K562 (cell line): ENCODE data around the gene DEDD. TPM values are rescaled to one million over a fixed set of nuclear protein-coding genes. Genes with fewer than 3 reads are reported as not detected.

Experiments
- ARID3B ChIP-seq: fragments of 250-450 bp; sonication (Bioruptor Pico); IDR thresholded peaks from 2 replicates; pipeline ENCODE4 v1.4.0; 2020; ENCODE audit warnings: borderline replicate concordance
- ARNT ChIP-seq, 2 experiments: fragments of 450-650 bp; IDR thresholded peaks; 2 replicates each; pipeline ENCODE4 v1.6.1; 2016; ENCODE audit warnings: mild to moderate bottlenecking in 1 of 2
- ATF3 ChIP-seq, 2 experiments: fragments of 450-650 bp in 1 of 2; sonication (generic) in 1 of 2; formaldehyde crosslinking in 1 of 2; IDR thresholded peaks in 1 of 2; conservative IDR thresholded peaks in 1 of 2; 2 replicates each; pipeline versions ENCODE4 v1.6.1 to v1.8.1; 2016 to 2023; ENCODE audit warnings: mild to moderate bottlenecking in 2 of 2, moderate library complexity in 2 of 2, inconsistent platforms in 1 of 2, missing genetic modification reagents in 1 of 2
- CREB1 ChIP-seq, 2 experiments: sonication (generic) in 1 of 2; formaldehyde crosslinking in 1 of 2; IDR thresholded peaks; 2 replicates each; pipeline versions ENCODE4 v1.6.1 to v1.8.0; 2012 to 2022; ENCODE audit warnings: inconsistent platforms in 1 of 2, mild to moderate bottlenecking in 1 of 2, missing genetic modification reagents in 1 of 2, moderate library complexity in 1 of 2
- DMBX1 ChIP-seq: fragments of 250-450 bp; sonication (Bioruptor Pico); IDR thresholded peaks from 2 replicates; pipeline ENCODE4 v1.8.0; 2022; ENCODE audit warnings: inconsistent platforms, mild to moderate bottlenecking, moderate library complexity, borderline replicate concordance
- E2F4 ChIP-seq: sonication (generic); formaldehyde crosslinking; IDR thresholded peaks from 2 replicates; pipeline ENCODE4 v1.8.0; 2022; ENCODE audit warnings: mild to moderate bottlenecking, low read depth, missing genetic modification reagents
- ID3 ChIP-seq, 2 experiments: fragments of 250-450 bp in 1 of 2; fragments of 450-650 bp in 1 of 2; sonication (Bioruptor Pico) in 1 of 2; IDR thresholded peaks; 2 replicates each; pipeline versions ENCODE4 v1.6.1 to v1.8.0; 2016 to 2021; ENCODE audit warnings: mild to moderate bottlenecking in 2 of 2, moderate library complexity in 2 of 2, missing compliant biosample characterization in 1 of 2, missing genetic modification characterization in 1 of 2
- JUNB ChIP-seq: fragments of 450-650 bp; formaldehyde crosslinking; conservative IDR thresholded peaks from 2 replicates; pipeline ENCODE4 v1.4.0; 2020; ENCODE audit warnings: mild to moderate bottlenecking
- MYC ChIP-seq, 2 experiments: fragments of 250-450 bp in 1 of 2; sonication (Bioruptor Pico) in 1 of 2; IDR thresholded peaks; 2 replicates each; pipeline versions ENCODE4 v1.5.1 to v1.6.1; 2012 to 2021; ENCODE audit warnings: low read depth in 2 of 2, borderline replicate concordance in 1 of 2, improper control_type of control experiment in 1 of 2, low read length in 1 of 2, mild to moderate bottlenecking in 1 of 2, moderate library complexity in 1 of 2
- NCOA1 ChIP-seq: fragments of 450-650 bp; IDR thresholded peaks from 2 replicates; pipeline ENCODE4 v1.6.1; 2016; ENCODE audit warnings: low read depth
- TAF1 ChIP-seq: IDR thresholded peaks from 2 replicates; pipeline ENCODE4 v1.6.1; 2011; ENCODE audit warnings: mild to moderate bottlenecking, low read length, moderate library complexity; ENCODE audit not compliant: insufficient read depth, control insufficient read depth, severe bottlenecking; ENCODE audit errors: extremely low read depth
- THAP7 ChIP-seq: fragments of 250-450 bp; sonication (Bioruptor Pico); IDR thresholded peaks from 2 replicates; pipeline ENCODE4 v1.5.0; 2021
- ZBTB43 ChIP-seq: sonication (generic); formaldehyde crosslinking; IDR thresholded peaks from 2 replicates; pipeline ENCODE4 v1.8.0; 2023; ENCODE audit warnings: mild to moderate bottlenecking, missing genetic modification reagents
- ZNF395 ChIP-seq: fragments of 200-800 bp; sonication (Bioruptor generic); IDR thresholded peaks from 2 replicates; pipeline ENCODE4 v1.6.1; 2017; ENCODE audit warnings: missing genetic modification characterization, missing compliant biosample characterization
- ZNF764 ChIP-seq: fragments of 250-450 bp; sonication (Bioruptor Pico); IDR thresholded peaks from 2 replicates; pipeline ENCODE4 v1.4.0; 2020; ENCODE audit warnings: low read depth, mild to moderate bottlenecking, moderate library complexity
- polyA plus RNA-seq, 8 experiments: library from polyadenylated mRNA; depleted of rRNA in 4 of 8; stranded (reverse) in 5 of 8; unstranded in 3 of 8; fragments of >200 nt; fragmentation: Nextera tagmentation in 2 of 8; fragmentation: Illumina TruSeq in 1 of 8; extraction: Ambion mirVana in 2 of 8; extraction: Trizol in 1 of 8; gene quantifications; 2 replicates each; pipeline versions ENCODE4 v1.2.1 to v1.2.3, GENCODE V29; 2011 to 2014; ENCODE audit warnings: inconsistent platforms in 1 of 8, missing spikeins in 1 of 8
- total RNA-seq, 7 experiments: library from RNA; depleted of rRNA in 6 of 7; stranded (reverse); fragments of >200 nt in 6 of 7; fragmentation: Illumina TruSeq in 2 of 7; extraction: Trizol in 2 of 7; gene quantifications; 2 replicates each; pipeline versions ENCODE4 v1.2.1 to v1.2.3, GENCODE V29; 2011 to 2021; ENCODE audit warnings: low replicate concordance in 1 of 7

The DEDD gene
- total and polyA plus RNA-seq, 9 of the 15 experiments (the other 6 are each of a cell fraction or from before 2014, with no cell fraction given): 11.6 to 41.0 (median 16.8) TPM

GRCh38 chr1:161159087-161159912, 26.8 kb upstream of the DEDD start, which contains the start of gene USP21 (continued):
- no peak for TF ChIP-seq E2F4 (CRISPR knock-in tag)
- 0 out of 2 replicates have a peak, but pooled peaks have one; percentile 39 for TF ChIP-seq CREB1 (IDR thresholded peaks at IDR 0.05)
- peak; percentile 52; the same call in 1 of the 2 replicates for TF ChIP-seq CREB1 (CRISPR knock-in tag; IDR thresholded peaks at IDR 0.05)
- TF ChIP-seq ARNT (IDR thresholded peaks at IDR 0.05): no peak
- TF ChIP-seq ZNF764 (CRISPR knock-in tag): no peak
- TF ChIP-seq THAP7 (CRISPR knock-in tag): no peak
- peak; percentile 98 for TF ChIP-seq TAF1
- TF ChIP-seq NCOA1: no peak
- TF ChIP-seq ZNF395: no peak
- TF ChIP-seq JUNB (CRISPR knock-in tag): no peak
- no peak for TF ChIP-seq ID3 (CRISPR knock-in tag; IDR thresholded peaks at IDR 0.05)
- no peak for TF ChIP-seq ID3 (tag; IDR thresholded peaks at IDR 0.05)
- TF ChIP-seq MYC (IDR thresholded peaks at IDR 0.05; ENCODE audit: low read depth, low read length): peak; percentile 38; the same call in 1 of the 2 replicates
- no peak for TF ChIP-seq MYC (CRISPR knock-in tag; IDR thresholded peaks at IDR 0.05; ENCODE audit: borderline replicate concordance, low read depth)
- TF ChIP-seq ARID3B (CRISPR knock-in tag): no peak
- no peak for TF ChIP-seq ATF3 (IDR thresholded peaks at IDR 0.05)
- TF ChIP-seq ATF3 (CRISPR knock-in tag; conservative IDR thresholded peaks at IDR 0.05): no peak
- no peak for TF ChIP-seq DMBX1 (CRISPR knock-in tag)
- peak; percentile 83; the same call in 1 of the 2 replicates for TF ChIP-seq ZBTB43
